ENCODE data around the gene IGIP.

DNA sequence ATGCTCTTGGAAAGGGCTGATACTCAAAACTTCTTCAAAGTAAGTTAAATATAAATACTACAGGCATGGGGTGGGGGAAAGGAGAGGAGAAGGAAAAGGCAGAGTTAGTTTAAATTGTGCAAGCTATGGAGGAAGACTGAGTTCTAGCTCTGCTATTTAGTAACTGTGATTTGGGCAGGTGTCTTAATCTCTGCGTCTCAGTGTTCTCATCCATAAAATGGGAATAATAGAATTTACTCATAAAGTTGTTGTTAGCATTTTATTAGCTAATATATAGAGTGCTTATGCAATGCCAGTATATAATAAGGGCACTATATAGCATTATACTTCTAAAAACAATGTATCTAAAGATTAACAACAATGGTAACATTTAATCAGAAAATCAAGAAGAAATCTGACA is 24.6 kb upstream of the IGIP start:
- TF ChIP-seq, protein P1, sequence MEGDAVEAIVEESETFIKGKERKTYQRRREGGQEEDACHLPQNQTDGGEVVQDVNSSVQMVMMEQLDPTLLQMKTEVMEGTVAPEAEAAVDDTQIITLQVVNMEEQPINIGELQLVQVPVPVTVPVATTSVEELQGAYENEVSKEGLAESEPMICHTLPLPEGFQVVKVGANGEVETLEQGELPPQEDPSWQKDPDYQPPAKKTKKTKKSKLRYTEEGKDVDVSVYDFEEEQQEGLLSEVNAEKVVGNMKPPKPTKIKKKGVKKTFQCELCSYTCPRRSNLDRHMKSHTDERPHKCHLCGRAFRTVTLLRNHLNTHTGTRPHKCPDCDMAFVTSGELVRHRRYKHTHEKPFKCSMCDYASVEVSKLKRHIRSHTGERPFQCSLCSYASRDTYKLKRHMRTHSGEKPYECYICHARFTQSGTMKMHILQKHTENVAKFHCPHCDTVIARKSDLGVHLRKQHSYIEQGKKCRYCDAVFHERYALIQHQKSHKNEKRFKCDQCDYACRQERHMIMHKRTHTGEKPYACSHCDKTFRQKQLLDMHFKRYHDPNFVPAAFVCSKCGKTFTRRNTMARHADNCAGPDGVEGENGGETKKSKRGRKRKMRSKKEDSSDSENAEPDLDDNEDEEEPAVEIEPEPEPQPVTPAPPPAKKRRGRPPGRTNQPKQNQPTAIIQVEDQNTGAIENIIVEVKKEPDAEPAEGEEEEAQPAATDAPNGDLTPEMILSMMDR (IDR thresholded peaks at IDR 0.05; ENCODE audit: insufficient read depth, low read depth, low read length), result no peak
- TF ChIP-seq EZH2 (IDR thresholded peaks at IDR 0.05; ENCODE audit: insufficient read depth, low read length), result no peak

All from astrocyte (in vitro differentiated cells and primary cell).